ENCODE data around the gene RAD54L.
"Not testable (repeated sequence)": the region's sequence is repeated elsewhere in the genome, so short reads cannot be mapped to it uniquely, and the experiment has no call there.

The RAD54L gene

DNA sequence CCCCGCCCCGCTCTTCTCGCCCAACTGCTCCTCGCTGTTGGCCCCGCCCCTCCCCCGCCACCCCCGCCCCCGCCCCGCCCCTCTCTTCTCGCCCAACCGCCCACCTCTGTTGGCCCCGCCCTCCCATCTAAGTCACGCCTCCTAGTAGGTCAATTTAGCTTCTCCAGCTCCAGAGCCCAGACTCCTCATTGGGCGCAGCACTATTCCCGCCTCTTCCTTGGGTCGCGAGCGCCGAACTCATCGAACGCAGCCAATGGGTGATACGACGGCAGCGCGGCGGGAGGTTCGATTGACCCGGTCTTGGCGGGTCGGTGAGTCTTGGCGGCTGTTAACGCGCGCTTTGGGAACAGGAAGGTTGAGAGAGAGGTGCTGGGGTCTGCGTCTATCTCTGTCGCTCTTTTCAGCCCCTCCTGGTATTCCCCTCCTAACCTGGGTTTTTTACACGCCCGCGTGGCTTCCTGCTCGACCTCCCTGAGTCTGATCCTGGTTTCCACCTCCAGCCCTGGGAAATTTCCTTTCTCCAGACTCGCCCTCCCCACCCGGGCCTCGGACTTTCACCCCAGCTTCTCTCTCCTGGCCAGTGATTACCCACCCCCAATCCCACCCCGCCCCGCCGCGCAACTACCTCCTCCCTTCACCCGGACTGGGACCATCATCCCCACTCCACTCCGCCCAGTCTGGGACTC, at the start of gene RAD54L:
RAD54L (plus strand) TSS at position 328 of the 686 bp plus-strand sequence. CDS start 643 bp downstream, outside the sequence.
- no peak for FAIRE-seq

DNA sequence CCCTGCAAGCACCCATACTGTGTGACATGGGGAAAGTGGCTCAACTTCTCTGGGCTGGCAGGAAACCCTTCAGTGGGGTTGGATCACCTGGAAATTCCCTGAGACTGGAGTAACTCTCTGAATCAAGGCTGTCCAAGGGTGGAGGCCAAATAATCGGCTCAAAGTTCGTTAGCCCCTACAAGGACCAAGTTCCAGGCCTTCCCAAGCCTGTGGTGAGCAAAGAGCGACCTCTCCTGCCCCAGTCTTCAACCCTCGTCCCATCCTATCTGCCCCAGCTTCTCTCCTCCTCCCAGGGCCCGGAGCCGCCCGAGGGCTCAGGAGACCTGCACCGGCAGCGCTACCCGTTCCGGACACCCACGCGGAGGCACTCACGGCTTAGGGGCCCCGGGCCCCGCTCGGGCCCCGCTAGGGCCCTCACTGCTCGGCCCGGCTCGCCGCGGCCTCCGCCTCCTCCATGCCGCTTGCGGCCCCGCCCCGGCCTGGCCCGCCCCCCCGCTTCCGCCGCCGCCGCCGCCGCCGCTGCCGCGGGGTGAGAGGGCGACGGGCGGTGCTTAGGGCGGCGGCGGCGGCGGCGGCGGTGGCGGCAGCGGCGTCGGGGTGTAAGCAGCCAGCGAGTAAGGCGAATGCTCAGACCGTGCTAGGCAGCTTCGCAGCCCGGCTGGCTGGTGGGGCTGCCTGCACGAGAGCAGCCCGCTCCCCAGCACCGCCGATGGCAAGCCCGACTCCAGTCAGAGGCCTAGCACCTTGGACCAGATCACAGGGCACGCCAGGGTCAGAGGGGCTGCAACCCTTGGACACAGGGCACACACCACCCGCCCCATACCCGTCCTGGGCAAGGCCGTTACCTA, 49.4 kb upstream of the RAD54L start, which contains the start of gene POMGNT1:
POMGNT1 (minus strand) TSS at position 471 of the 848 bp plus-strand sequence. CDS start 613 bp downstream, outside the sequence.
- FAIRE-seq = no peak

DNA sequence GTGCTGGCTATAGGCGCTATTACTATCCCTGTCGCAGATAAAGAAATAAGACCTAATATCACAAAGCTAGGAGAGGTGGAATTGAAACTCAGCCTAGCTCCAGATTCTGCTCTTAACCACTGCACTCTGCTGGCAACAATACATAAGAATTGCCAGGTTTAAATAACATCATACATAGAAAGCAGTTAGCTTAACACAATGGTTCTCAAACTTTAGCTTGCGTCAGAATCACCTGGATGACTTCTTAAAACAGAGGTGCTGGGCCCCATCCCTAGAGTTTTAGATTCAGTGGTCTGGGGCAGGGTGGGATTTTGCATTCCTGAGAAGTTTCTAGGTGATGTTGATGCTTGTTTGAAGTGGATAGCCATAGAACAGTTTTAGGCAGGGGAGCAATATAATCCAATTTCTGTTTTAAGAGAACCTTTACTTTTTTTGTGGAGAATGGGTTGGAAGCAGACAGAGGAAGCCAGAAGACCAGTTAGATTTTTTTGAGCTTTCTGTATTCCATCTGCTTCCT, 48.3 kb upstream of the RAD54L start:
- peak; percentile 43 for FAIRE-seq

DNA sequence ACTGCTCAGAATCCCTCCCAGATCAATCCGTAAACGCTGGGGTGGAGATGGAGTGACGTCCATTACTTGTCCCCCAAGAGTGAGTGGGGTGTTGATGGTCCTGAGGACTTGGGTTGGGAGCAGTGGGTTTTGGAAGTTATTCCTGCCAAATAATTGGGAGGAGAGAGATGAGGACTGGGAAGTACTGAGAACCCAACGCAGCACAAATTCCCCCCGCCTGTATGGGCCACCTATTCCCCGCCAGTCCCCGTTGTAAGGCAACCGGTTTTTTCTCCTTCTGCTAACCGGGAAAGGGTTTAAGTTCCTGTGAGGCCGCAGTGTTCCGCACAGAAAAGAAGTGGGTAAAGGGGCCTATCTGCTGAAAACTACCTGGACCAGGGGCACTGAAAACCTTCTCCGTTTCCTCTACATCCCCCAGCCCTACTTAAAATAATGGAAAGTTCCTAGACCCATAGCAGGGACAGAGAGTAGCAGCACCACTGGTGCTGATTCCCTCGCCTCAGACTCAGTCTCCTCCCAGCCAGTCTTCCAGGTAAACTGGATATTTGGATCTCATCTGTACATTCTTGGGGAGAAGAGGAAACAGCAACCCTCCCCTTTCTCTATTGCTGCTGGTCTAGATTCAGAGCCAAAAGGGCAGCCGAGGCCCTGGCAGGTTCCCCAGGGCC, 43.7 kb upstream of the RAD54L start:
- FAIRE-seq = no peak

DNA sequence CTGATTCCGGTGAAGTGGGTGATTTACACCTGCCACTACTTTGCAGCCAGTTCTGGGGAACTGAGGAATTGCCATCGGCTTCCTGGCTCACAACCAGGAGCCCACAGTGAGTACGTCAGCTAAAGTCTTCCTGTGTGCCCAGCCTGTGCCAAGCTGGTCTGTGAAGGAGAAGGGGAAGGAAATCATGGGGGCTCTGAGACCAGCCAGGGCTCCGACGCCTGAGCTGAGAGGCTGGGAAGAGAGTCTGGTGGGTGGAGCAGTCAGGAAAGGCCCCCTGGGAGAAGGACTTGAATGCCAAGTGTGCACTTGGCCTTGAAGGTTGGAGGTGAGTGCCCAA, 43.2 kb upstream of the RAD54L start:
- FAIRE-seq = no peak

DNA sequence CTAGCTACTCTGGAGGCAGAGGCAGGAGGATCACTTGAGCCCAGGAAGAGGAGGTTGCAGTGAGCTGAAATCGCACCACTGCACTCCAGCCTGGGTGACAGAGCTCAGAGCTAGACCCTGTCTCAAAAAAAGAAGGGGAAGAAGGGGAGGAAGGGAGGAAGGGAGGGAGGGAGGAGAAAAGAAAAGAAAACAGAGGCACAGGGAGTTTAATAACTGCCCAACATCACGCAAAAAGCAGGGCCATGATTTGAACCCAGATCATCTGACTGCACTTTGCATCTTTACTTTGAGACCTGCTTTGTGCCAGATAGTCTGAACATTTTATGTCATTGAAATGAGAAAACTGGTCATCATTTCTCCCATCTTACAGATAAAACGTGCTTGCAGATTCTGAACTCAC, 42.4 kb upstream of the RAD54L start:
- no peak for FAIRE-seq

DNA sequence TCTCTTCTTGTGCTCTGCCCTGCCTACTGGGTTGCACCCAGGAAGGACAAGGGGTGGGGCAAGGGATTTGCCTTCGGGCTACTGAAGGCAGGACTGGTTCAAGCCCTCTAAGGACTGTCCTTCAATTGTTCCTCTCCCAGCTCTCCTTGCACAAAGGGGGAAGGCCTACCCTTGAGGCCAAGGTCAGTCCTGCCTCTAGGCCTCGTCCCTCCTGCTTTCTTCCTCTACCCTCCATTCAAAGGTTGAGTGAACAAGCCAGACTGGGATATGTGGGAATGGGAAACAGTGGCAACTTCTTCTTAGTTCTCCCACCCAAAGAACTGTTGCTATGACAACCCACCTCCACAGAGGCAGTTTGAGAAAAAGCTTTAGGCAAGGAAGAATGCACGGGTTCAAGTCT, 41.8 kb upstream of the RAD54L start:
- FAIRE-seq = no peak

DNA sequence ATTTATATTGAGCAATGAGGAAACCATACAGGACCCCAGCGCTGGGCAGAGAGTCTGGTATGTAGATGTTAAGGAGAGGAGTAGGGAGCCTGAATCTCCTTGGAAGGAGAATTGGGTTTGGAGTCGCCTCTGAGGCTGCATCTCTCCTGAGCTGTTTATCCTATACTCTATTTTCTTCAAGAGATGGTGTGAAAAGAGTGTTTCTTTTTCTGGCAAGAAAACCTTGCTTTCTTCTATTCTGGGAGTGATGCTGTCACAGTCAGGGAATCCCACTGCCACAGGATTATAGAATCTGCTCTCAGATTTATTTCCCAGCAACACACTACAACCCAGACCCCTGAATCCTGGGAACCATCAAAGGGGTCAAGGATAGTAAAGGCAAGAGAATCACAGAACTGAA, 41.2 kb upstream of the RAD54L start:
- no peak for FAIRE-seq

DNA sequence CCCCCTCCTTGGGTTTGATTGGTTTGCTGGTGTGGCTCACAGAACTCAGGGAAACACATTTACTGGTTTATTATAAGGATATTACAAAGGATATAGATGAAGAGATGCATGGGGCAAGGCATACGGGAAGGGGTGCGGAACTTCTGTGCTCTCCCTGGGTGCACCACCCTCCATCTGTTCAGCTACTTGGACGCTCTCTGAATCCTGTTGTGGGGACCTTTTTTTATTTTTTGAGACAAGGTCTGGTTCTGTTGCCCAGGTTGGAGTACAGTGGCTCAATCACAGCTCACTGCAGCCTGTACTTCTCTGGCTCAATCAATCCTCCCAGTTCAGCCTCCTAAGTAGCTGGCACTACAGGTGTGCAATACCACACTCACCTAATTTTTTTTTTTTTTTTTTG, 37.0 kb upstream of the RAD54L start:
- no peak for FAIRE-seq

DNA sequence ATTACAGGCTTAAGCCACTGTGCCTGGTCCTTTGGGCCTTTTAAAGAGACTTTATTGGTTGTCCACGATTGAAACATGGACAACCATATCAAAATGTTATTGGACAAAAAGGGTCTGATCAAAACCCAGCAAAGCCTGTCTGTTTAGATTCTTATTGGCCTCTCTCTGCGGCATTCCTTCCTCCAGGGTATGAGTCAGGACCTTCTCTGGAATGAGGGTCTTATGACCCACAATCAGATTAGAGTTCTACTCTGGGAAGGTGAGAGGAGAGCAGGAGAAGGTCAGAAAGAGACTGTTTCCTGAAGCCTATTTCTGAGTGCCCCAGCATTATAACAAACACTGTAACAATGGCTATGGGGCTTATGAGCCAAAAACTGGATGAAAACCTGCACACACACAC, 36.5 kb upstream of the RAD54L start:
- FAIRE-seq = no peak

DNA sequence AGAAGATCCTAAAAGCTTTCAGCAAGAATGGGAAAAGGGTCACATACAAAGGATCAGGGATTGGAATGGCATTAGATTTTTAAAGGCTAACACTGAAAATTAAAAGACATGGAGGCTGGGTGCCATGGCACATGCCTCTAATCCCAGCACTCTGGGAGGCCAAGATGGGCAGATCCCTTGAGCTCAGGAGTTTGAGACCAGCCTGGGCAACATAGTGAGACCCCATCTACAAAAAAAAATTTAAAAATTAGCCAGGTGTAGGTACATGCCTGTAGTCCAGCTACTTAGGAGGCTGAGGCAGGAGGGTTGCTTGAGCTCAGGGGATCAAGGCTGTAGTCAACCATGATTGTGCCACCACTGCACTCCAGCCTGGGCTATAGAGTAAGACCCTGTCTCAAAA, 32.1 kb upstream of the RAD54L start:
- FAIRE-seq = no peak

DNA sequence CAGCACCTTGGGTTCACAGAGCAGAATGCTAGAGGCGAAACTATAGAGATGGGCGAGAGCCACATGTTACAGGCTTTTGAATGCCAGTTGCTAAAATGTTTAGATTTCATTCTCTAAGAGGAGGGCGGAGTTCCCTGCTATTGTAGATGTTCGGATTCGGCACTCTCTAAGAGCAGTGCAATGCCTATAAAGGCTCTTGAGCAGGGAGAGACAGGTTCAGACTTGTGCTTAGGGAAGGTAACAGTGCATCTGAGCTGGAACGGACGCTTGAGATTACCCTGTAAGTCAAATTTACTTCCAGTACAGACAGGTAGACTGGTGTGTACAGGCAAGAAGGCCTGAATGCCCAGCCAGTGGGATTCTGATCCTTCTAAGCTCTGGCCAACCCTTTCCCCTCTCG, 29.1 kb upstream of the RAD54L start:
- FAIRE-seq = no peak

DNA sequence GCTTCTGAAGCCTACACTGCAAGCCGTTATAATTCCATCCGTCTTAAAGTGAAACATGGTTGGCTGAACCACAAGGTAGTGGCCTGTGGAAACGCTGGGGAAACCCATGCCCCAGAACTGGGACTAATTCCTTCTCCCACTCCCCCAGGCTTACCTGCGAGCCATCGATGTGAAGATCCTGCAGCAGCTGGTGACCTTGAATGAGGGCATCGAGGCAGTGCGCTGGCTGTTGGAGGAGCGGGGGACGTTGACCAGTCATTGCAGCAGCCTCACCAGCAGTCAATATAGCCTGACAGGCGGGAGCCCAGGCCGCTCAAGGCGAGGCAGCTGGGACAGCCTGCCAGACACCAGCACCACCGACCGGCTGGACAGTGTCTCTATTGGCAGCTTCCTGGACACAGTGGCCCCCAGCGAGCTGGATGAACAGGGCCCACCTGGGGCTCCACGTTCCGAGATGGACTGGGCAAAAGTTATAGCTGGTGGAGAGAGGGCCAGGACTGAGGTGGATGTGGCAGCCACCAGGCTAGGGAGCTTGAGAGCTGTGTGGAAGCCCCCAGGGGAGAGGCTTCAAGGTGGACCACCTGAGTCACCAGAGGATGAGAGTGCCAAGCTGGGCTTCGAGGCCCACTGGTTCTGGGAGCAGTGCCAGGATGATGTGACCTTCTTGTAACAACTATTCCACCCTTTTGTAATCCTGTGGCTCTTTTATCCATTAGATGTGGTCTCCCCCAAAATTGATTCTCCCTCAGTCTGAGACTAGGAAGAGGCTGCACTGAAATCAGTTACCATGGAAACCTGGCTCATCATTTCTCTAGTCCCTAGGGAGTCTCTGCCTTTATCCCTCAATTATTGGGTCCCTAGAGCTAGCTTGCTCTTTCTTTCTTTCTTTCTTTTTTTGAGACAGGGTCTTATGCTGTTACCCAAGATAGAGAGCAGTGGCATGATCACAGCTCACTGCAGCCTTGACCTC, 27.7 kb upstream of the RAD54L start:
- no peak for FAIRE-seq

DNA sequence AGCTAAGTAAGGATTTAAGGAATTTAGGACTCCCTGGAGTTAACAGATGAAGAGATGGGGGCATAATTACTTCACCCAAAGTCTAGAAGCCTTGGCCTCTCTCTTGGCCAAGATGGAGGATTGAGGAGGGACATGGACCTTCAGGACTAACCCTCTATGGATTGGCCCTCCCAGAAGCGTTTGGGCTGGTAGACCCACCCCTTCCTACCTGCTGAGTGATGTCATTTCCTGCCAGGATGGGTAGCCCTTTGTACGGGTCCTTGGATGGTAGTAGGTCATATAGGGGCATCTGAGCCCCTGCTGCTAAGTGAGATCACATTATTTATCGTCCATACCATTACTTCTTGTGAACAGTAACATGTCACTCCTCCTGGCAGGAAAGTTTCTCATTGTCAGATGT, 26.8 kb upstream of the RAD54L start:
- no peak for FAIRE-seq

DNA sequence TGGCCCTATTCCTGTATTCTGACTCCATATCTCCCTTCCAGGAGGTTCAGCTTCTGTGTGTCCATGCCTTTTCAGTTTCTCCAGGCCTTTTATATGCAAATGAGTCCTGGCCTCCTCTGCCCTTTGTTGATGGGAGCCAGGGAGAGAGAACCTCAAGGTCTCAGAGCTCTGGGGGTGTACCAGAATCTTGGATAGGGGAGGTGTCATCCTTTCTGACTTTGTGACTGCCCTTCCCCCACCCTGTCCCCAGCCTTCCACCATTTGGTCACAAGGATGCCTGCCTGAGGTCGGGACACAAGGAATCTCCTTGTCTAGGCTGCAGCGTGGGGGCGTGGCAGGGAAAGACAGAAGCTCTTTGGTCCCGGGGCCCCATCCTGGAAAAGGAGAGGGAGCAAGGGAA, 25.8 kb upstream of the RAD54L start:
- no peak for FAIRE-seq

DNA sequence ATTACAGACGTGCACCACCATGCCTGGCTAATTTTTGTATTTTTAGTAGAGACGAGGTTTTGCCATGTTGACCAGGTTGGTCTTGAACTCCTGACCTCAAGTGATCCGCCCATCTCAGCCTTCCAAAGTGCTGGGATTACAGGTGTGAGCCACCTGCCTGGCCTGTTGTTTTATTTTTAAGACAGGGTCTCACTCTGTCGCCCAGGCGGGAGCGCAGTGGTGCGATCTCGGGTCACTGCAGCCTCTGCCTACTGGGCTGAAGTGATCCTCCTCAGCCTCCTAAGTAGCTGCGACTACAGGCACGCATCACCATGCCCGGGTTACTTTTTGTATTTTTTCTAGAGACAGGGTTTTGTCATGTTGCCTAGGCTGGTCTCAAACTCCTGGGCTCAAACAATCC, 24.5 kb upstream of the RAD54L start:
- not testable (repeated sequence) for FAIRE-seq

DNA sequence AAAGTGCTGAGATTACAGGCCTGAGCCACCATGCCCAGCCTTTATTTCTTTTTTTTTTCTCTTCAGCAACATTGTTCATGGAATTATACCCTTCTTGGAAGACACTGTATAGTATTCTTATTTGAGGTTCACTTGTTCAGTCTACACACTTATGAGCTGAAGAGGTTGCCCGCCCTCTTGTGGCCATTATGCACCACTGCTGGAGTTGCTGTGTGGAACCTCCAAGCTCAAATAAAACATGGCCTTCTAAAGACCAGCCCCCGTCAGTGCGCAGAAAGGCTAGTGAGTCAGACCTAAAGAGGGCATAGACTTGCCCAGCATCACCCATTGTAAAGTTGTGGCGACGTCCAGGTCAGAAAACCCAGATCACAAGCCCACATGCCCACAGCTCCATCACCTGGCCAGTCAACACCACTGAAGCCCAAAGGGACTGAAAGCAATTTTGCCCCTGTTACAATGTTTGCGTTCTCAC, 24.1 kb upstream of the RAD54L start:
- FAIRE-seq = peak; percentile 94

DNA sequence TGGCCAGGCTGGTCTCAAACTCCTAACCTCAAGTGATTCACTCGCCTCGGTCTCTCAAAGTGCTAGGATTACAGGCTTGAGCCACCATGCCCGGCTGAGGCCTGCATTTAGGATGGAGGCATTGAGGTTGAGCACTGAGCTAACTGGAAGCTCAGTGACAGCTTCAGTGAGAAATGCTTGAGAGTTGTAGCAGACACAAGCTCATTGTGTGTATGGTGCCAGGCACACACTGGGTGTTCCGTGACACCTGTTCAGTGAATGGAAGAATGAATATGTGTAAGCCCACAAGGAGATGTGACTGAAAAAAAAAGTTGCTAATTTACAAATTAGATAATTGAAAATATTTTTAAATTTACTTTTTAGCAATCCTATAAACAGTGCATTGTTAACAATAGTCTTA, 22.6 kb upstream of the RAD54L start:
- no peak for FAIRE-seq

DNA sequence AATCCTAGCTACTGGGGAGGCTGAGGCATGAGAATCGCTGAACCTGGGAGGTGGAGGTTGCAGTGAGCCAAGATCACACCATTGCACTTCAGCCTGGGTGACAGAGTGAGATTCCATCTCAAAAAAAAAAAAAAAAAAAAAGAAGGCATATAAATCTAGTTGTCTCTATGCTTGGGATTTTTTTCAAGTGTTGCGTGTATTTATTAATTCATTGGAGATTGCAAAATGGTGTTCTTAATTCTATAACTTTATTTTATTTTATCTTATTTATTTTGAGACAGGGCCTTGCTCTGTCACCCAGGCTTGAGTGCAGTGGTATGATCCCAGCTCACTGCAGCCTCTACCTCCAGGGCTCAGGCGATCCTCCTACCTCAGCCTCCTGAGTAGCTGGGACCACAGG, 16.3 kb upstream of the RAD54L start:
- not testable (repeated sequence) for FAIRE-seq

DNA sequence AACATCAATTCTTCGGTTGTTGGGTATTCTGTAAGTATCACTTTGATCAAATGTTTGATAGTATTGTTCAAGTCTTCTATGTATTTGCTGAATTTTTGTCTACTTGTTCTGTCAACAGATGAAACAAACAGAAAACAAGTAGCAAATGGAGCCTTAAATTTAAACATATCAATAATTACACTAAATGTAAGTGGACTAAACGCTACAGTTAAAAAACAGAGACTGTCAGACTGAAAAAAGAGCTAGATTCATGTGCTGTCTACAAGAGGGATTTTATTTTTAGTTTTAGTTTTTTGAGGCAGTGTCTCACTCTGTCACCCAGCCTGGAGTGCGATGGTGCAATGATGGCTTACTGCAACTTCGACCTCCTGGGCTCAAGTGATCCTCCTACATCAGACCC, 10.7 kb upstream of the RAD54L start:
- no peak for FAIRE-seq

DNA sequence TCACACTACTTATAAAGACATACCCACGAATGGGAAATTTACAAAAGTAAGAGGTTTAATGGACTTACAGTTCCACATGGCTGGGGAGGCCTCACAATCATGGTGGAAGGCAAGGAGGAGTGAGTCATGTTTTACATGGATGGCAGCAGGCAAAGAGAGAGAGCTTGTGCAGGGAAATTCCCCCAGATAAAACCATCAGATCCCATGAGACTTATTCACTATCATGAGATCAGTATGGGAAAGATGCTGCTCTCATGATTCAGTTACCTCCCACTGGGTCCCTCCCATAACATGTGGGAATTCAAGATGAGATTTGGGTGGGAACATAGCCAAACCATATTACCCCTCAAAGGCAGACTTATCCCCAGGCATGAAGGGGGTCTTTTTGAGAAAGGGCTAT, 8.7 kb upstream of the RAD54L start:
- not testable (repeated sequence) for FAIRE-seq

DNA sequence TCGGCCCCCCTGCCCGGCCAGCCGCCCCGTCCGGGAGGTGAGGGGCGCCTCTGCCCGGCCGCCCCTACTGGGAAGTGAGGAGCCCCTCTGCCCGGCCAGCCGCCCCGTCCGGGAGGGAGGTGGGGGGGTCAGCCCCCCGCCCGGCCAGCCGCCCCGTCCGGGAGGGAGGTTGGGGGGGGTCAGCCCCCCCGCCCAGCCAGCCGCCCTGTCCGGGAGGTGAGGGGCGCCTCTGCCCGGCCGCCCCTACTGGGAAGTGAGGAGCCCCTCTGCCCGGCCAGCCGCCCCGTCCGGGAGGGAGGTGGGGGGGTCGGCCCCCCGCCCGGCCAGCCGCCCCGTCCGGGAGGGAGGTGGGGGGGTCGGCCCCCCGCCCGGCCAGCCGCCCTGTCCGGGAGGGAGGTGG, 5.8 kb upstream of the RAD54L start:
- not testable (repeated sequence) for FAIRE-seq
